Occipital lobe (tissue), 2 donors: Measurements from ENCODE around the gene CBFB. TPM values are rescaled to one million over a fixed set of nuclear protein-coding genes. Genes with fewer than 3 reads are reported as not detected.
"Not testable (repeated sequence)": the region's sequence is repeated elsewhere in the genome, so short reads cannot be mapped to it uniquely, and the experiment has no call there.

Experiments
- DNase-seq: peaks from one replicate; lab custom pipeline; 2025; lab: John Stamatoyannopoulos, UW
- total RNA-seq: library from RNA; depleted of rRNA; stranded (reverse); fragments of >200 nt; gene quantifications from one replicate; pipeline ENCODE4 v1.2.3, GENCODE V29; 2014

Gene CBFB
- total RNA-seq, 1 donor from 2014 or later, result 65.4 TPM

DNA sequence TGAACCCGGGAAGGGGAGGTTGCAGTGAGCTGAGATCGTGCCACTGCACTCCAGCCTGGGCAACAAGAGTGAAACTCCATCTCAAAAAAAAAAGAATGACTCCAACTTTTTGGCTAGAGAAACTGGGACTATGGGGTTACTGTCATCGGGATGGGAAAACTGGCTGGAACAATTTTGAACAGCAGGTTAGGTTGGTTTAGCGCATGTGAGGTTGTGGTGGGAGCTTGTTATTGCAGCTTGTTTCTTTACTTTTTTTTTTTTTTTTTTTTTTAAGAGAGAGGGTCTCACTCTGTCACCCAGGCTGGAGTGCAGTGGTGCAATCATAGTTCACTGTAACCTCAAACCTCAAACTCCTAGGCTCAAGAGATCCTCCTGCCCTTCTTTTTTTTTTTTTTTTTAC lies 12.6 kb downstream of the CBFB start:
- not testable (repeated sequence) for DNase-seq

DNA sequence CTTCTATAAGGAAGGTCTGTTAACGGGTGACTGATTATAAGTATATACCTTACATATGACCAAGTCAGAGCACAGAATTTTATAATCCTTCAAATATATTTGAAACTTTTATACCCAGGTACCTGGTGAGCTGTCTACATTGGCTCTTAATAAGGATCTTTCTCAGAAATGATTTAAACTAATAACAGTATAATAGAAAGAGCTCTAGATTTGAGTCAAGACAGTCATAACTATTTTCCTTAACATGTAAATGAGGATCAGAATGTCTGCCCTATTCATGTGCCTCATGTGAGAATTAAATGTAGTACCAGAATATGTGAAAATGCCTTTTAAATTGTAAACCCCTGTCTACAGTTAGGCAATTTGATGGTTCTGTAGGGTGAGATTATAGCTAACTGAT lies 14.5 kb downstream of the CBFB start:
- DNase-seq, result no peak

DNA sequence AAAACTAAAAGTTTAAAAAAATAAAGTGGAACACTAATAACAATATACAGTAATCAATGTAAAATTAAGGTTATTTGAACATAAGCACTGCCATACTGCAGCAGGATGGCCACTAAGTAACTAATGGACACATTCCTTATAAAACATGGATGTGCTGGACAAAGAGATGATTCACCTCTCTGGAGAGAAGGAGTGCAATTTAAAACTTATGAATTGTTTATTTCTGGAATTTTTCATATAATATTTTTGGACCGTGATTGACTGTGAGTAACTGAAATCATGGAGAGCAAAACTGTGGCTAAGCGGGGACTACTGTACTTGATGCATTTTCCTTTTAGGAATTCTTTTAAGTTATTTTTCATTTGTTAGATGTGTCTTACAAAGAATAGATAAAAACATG lies 21.8 kb downstream of the CBFB start:
- no peak for DNase-seq

DNA sequence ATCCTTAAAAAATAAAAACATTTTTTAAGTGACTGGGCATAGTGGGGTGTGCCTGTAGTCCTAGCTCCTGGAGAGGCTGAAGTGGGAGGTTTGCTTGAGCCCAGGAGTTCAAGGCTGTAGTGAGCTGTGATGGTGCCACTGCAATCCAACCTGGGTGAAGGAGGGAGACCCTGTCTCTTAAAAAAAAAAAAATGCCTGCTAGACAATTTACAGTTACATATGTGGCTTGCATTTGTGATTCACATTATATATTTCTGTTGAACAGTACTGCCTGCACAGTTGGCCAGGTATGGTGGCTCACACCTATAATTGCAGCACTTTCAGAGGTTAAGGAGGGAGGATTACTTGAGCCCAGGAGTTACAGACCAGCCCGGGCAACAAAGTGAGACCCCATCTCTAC lies 23.4 kb downstream of the CBFB start:
- no peak for DNase-seq

DNA sequence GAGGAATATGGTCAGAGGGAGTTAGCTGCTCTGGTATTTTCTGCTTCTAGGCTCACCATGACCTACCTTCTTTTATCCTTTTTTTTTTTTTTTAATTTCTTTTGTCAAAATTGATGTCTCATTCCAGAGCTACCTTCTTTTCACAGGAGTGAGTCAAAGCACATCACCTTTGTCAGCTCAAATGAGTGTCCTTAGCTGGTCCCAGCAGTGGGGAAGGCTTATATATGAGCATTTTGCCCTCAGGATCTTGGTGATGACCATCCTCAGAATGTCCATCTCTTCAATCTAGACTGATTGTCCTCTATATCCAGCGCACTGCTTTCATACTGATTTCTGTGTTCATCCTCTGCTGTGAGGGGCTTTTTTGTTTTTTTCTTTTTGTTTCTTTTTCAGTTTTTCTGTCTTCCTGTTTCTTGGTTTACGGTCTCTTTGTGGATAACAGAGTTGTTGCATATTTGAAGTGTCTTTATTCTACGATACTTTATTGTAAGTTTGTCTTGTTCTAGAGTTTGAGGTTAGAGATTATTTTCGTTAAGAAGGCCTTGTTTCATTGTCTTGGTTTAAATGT lies 24.9 kb downstream of the CBFB start:
- no peak for DNase-seq

DNA sequence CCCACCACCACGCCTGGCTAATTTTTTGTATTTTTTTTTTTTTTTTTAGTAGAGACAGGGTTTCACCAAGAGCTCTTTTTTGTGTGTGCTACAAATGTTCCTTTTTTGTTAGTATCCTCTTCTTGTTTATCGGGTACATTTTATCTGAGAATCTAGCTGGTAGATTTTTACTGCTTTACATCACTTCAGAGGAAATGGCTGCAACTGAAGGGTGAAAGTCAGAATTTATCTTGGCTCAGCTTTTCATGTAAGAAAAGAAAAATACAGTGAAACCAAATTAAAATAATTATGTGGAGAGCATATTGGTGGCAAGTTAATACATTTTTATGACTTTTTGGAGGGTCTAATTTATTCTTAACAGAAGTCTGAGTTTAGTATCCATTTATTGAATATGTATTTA lies 26.0 kb downstream of the CBFB start:
- no peak for DNase-seq

DNA sequence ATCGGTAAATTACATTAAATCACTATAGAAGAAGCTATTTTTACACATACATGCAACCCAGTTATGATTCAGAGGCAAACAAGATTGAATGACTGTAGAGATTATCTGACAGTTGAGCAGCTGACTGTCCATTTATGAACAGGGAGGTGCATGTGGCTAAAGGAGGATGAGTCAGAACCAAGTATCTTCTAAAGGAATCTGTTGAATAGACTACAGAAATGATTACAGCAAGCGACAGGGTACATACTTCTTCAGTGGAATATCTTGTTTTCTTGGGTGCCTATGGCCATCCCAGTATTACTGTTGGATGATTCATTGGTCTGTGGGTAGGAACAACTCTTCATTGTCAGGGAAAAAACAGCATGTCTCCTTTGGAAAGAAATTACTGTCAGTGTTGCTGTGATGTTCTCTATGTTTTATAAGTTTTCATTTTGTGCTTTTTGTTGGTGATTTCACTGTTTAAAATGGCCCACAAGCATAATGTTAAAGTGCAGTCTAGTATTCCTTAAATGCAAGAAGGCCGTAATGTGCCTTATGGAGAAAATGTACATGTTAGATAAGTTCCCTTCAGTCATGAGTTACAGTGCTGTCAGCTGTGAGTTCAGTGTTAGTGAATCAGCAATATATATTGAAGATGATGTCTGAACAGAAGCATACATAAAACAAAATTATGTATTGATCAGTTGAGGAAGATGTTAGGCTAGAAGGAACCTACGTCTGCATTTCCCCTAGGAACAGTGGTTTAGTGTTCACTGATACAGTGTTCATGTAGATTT lies 27.0 kb downstream of the CBFB start:
- DNase-seq, result no peak

DNA sequence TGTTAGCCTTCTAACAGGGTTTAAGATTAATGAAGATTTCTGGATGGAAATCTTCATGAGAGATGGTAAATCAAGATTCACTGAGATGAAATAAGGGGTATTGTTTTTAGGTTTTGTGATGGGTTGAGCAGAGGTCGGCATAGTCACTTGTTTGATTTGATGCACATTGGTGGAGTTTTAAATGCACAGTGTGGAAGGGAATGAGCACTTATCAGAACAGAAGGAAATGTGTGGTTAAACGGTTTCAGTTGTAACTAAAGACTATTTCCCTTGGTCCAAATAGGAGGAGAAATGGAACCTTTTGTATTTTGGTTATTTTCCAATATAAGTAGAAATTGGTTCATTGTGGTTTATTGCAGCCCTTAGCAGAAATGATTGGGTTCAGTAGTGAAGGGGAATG lies 34.1 kb downstream of the CBFB start:
- DNase-seq, result no peak

DNA sequence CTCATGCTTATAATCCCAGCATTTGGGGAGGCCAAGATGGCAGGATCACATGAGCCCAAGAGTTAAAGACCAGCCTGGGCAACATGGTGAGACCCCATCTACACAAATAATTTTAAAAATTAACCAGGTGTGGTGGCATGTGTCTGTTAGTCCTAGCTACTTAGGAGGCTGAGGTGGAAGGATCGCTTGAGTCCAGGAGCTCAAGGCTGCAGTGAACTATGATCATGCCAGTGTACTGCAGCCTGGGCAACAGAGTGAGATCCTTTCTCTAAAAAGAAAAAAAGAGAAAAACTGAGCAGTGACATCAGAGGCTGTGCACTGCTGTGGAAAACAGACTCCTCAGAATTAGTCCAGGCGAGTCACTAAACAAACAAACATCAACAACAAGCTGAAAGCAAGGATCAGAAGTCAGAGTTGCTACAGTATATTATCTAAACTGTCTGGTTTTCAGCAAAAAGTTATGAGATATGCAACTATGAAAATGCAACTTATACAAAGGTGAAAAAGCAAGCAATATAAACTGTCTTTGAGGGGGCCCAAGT lies 39.3 kb downstream of the CBFB start:
- DNase-seq, result no peak

DNA sequence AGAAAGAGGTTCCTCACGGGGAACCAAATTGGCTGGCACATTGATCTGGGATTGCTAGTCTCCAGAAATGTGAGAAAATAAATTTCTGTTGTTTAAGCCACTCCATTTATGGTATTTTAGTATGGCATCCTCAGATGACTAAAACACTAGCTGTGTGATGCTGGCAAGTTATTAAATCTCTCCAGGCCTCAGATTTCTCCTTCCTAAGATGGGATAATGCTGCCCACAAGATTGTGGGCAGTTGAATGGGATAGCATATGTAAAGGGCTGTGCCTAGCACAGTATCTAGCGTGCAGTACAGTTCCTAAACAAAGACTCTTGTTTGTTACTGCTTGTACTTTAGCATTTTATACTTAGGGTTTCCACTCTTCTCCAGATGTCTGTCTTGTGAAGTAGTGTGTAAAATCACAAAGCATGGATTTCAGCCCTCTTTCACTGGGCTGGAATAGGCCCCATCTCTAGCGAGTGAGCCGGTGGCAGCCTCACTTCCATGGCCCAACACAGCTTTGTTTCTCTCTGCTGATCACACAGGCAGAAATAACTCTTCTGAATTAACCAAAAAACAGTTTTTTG lies 42.6 kb downstream of the CBFB start:
- DNase-seq, result no peak

DNA sequence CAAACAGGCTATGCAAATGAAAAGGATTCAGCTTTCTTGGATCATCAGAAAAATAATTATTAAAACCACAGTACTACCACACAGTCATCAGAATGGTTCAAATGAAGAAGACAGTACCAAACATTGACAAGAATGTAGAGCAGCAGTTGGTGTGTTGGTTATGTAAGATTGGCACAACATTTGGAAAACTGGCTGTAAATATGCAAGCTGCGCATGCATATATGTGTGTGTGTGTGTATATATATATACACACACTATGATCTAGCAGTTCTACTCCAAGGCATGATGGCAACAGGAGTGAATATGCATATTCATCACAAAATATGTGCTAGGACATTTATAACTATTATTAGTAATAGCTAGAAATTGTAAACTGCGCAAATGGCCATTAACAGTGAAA lies 46.4 kb downstream of the CBFB start:
- DNase-seq, result no peak

DNA sequence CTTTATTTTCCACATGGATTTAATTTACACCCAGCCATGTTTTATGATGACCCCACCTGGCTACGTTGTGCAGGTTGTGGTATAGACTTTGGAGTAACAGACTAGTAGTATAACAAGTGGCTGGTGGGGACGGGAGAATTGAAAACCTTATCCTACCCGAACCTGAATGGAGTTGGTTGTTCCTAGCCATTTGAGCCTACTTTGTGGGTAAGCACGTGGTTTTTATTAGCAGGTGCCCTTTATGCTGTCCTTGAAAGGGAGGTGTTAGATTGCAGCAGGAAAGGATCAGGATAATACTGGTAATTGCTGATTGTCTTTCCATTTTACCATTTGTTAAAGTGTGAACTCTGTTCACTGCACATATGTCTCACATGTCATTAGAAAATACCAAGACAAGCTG lies 48.9 kb downstream of the CBFB start:
- DNase-seq, result no peak

DNA sequence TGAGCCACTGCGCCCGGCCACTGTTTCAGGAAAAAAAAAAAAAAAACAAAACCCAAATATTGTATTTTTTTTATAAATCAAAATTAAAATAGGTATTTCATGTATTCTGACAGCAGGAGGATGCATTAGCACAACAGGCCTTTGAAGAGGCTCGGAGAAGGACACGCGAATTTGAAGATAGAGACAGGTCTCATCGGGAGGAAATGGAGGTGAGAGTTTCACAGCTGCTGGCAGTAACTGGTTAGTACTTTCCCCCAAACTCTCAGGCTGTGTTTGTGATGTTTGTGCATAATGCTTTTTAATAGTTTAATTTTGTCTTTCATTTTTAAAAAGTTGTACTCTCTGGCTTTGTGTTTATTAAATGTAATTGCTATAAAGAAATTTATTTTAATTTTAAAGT lies 53.2 kb downstream of the CBFB start:
- no peak for DNase-seq

DNA sequence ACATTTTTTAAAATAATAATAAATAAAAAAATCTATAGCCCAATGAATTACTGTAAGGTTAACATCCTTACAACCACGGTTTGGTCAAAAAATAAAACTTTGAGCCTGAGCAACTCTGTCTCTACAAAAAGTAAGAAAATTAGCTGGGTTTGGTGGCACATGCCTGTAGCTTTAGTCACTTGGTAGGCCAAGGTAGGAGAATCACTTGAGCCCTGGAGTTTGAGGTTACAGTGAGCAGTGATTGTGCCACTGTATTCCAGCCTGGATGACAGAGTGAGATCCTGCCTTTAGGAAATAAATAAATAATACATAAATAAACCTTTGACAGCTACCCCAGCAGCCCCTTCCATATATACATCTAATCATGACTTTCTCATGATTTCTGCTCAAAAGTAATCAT lies 53.9 kb downstream of the CBFB start:
- DNase-seq, result no peak

DNA sequence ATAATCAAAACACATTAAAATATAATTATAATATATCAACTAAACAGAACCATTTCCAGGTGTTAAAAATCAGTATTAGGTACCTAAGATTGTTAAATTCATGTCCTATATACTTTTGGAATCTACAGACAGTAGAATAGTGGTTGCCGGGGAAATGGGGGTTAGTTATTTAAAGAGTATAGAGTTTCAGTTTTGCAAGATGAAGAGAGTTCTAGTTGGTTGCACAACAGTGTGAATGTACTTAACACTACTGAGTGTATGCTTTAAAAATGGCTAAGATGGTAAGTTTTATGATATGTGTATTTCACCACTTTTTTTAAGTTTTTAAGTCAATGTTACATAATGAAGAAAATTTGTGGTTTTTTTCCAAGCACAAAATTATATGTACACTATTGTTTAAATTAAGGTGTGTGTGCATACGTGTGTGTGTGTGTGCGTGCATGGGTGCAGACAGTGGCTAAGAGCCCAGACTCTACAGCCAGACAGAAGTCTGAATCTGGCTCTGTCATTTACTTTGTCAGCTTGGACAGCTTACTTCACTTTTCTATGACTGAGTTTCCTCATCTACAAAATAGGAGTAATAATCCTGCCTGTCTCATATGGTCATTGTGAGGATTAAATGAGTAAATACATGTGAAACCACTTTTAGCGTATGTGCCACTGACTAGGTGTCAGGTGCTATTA lies 55.5 kb downstream of the CBFB start:
- DNase-seq, result no peak

DNA sequence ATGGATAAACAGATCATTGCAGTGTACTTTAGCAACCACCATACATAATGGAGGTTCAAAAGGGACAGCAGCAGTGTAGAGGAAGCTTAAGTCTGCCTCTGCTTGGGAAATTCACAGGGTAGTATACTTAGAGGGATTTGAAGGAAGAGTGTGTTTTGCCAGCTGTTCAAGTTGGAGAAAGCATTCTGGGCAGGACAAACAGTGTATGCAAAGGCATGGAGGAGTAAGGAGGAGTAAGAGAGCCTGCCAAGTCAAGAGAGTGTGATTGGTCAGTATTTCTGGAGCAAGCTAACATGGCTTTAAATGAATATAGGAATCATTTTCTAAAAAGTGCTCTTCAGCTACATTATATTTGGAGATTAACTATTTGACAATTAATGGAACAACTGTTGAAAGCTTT lies 57.9 kb downstream of the CBFB start:
- no peak for DNase-seq

DNA sequence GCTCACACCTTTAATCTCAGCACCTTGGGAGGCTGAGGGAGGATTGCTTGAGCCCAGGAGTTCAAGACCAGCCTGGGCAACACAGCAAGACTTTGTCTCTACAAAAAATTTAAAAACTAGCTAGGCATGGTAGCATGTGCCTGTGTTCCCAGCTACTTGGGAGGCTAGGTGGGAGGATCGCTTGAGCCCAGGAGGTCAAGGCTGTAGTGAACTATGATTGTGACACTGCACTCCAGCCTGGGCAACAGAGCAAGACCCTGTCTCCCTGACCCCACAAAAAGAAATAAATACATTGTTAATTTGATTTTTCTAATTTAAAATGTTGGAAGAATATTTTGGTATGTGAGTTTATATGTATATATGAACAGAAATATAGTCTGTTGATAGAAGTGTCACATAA lies 58.3 kb downstream of the CBFB start:
- DNase-seq, result no peak

DNA sequence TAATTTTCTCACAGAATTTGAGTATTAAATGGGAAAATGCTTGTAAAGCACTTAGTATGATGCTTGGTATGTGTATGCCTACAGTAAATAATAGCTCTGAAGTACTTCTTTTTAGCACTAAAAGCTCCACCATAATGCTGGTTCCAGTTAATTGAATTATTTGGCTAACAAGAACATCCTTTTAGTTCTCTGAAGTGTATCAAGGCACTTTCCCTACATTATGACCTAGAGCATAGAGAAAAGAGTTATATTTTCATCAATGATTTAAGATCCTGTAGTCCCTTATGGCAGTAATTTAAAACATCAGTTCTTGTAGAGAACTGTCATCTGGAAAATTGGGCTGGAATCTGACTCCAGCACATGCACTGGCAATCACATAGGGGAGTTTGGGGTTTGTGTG lies 58.9 kb downstream of the CBFB start:
- no peak for DNase-seq

DNA sequence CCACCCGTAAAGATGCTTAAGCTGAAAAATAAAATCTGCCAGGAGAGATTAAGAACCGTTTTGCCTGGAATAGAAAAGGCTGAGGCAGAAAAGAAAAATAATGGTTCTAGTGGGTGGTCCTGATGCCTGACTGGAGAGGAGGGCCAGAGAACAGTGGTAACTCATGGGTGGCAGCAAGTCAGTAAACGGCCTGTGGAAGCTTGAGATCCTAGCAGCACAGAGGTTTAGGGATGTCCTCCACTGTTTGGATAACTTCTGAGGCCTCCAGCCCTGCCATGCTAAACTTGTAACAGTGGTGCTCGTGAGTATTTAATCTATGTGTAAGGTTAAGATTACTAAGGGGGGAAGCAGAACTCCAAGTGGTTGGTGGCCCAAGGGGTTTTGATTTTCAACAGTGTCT lies 59.6 kb downstream of the CBFB start:
- DNase-seq, result no peak

DNA sequence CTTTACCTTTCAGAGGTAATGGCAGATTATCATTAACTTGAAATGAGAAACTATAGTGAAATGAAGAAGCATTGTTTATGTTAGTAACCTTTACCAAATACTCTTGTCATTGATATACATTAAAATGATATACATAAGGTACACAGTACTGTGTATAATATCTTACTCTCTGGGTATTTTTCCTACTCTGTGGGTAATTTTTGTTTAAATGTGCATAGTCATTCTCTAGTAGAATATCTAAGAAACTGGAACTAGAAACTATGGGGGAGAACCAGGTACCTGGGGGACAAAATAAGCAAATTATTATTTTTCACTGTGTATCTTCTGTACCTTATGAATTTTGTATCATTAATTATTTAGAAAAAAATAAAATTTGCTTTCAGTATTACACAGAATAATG lies 60.2 kb downstream of the CBFB start:
- no peak for DNase-seq

DNA sequence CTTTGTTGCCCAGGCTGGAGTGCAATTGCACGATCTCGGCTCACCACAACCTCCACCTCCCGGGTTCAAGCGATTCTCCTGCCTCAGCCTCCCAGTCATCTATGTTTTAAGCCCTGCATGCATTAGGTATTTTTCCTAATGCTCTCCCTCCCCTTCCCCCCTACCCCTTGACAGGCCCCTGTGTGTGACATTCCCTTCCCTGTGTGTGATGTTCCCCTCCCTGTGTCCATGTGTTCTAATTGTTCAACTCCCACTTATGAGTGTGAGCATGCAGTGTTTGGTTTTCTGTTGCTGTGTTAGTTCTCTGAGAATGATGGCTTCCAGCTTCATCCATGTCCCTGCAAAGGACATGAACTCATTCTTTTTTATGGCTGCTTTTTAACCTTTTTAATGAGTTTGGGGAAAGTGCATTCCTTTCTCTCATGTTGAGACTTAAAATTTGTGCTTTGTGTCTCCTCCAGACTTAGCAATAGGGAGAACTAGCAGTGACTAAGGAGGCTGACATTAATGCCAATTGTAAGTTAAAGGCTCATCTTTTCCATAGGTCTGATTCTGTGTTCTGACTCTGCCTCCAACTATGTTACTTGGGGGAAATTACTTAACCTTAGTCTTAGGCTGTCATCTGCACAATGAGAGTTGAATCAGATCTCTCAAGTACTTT lies 63.1 kb downstream of the CBFB start:
- no peak for DNase-seq
